Osteocyte (in vitro differentiated cells): ENCODE results near the gene PAK5. TPM values are rescaled to one million over a fixed set of nuclear protein-coding genes. Genes with fewer than 3 reads are reported as not detected.

ENCODE experiments used
- DNase-seq: peaks from one replicate; pipeline ENCODE4 v3.0.0; 2021; ENCODE audit warnings: mixed read lengths; ENCODE audit not compliant: unreplicated experiment; ENCODE audit errors: extremely low spot score
- H3K27ac Mint-ChIP-seq: one replicate; pipeline ENCODE4 v1.8.0; 2021; ENCODE audit warnings: mild to moderate bottlenecking, mixed read lengths; ENCODE audit not compliant: unreplicated experiment
- H3K27me3 Mint-ChIP-seq: one replicate; pipeline ENCODE4 v1.8.0; 2021; ENCODE audit warnings: mixed read lengths; ENCODE audit not compliant: unreplicated experiment
- H3K36me3 Mint-ChIP-seq: one replicate; pipeline ENCODE4 v1.8.0; 2021; ENCODE audit warnings: mixed read lengths; ENCODE audit not compliant: unreplicated experiment
- H3K4me1 Mint-ChIP-seq: one replicate; pipeline ENCODE4 v1.8.0; 2021; ENCODE audit warnings: mixed read lengths; ENCODE audit not compliant: unreplicated experiment
- H3K4me3 Mint-ChIP-seq: one replicate; pipeline ENCODE4 v1.8.0; 2021; ENCODE audit warnings: mild to moderate bottlenecking, moderate library complexity, mixed read lengths; ENCODE audit not compliant: unreplicated experiment
- H3K9me3 Mint-ChIP-seq: one replicate; pipeline ENCODE4 v1.8.0; 2021; ENCODE audit warnings: mixed read lengths; ENCODE audit not compliant: unreplicated experiment
- total RNA-seq: library from RNA; stranded (reverse); gene quantifications from 2 replicates; pipeline ENCODE4 v1.2.1, GENCODE V29; 2021
- TF ChIP-seq, protein P1 (sequence below): fragments of 200-600 bp; sonication (generic); IDR thresholded peaks from 2 replicates; pipeline ENCODE4 v1.5.0; 2021; ENCODE audit warnings: antibody characterized with exemption, mild to moderate bottlenecking, moderate library complexity

PAK5 gene
- total RNA-seq, 1 donor from 2014 or later, result not detected

DNA sequence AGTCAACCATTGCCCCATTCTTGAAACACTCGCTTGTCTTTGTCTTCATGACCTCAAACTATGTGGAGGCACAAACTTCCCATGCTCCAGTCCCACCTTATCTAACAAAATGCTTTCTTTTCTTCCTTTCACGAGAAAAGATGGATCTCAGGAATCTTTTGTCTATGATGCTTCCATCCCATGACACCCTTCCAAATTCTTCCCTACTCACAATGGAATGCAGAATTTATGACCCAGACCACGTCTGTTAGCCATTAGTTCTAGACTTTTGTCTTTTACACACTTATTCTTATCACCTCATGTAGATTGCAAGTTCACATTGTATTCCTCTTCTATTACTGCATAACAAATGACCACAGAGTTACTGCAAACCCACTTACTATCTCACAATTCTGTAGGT, 348.7 kb downstream of the PAK5 start:
- TF ChIP-seq, protein P1, sequence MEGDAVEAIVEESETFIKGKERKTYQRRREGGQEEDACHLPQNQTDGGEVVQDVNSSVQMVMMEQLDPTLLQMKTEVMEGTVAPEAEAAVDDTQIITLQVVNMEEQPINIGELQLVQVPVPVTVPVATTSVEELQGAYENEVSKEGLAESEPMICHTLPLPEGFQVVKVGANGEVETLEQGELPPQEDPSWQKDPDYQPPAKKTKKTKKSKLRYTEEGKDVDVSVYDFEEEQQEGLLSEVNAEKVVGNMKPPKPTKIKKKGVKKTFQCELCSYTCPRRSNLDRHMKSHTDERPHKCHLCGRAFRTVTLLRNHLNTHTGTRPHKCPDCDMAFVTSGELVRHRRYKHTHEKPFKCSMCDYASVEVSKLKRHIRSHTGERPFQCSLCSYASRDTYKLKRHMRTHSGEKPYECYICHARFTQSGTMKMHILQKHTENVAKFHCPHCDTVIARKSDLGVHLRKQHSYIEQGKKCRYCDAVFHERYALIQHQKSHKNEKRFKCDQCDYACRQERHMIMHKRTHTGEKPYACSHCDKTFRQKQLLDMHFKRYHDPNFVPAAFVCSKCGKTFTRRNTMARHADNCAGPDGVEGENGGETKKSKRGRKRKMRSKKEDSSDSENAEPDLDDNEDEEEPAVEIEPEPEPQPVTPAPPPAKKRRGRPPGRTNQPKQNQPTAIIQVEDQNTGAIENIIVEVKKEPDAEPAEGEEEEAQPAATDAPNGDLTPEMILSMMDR, result no peak
- H3K36me3 Mint-ChIP-seq, result no peaks in the 10 kb centered on the region

DNA sequence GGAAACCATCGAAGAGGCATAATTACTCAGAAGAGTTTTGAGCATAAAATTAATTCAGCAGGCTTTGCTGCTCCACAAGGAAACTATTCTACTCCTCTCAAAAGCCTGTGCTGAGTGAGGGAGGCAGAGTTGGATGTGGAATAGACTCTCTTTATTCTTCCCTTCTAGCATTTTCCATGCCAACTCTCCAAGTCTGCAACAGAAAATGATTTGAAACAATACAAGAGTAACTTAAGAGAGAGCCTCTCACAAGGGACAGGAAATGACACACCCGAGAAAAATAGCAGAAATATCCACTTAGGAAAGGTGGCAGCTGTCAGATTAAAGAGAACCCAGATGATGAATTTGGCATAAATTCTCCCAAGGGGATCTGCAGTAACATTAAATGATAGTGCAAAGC, 350.8 kb downstream of the PAK5 start:
- Mint-ChIP-seq H3K27ac (no peak overlapping the region), H3K4me1 (peaks cover 44% of the 10 kb centered on the region), H3K27me3 (no peaks in the 10 kb centered on the region), H3K4me3 (no peak overlapping the region), H3K9me3 (peaks cover 4% of the 10 kb centered on the region), H3K36me3 (no peaks in the 10 kb centered on the region)
- no peak for DNase-seq
- TF ChIP-seq, protein P1, result no peak

More for the DNA sequence above, 348.7 kb downstream of the PAK5 start:
- DNase-seq, result no peak
- Mint-ChIP-seq H3K4me3 (no peak overlapping the region), H3K27me3 (no peaks in the 10 kb centered on the region), H3K27ac (no peak overlapping the region), H3K9me3 (peaks cover 12% of the 10 kb centered on the region), H3K4me1 (peaks cover 39% of the 10 kb centered on the region)

Other genes starting within 250 kb of the PAK5 start
- 0.30 and 0.65 TPM in 2 replicates for gene ANKEF1, start 195.9 kb upstream of the PAK5 start, total RNA-seq